HEK293 (cell line): ENCODE data around the gene MARK3.

ENCODE experiments used
- REST ChIP-seq: fragments of 450-650 bp; formaldehyde crosslinking; IDR thresholded peaks from 2 replicates; pipeline ENCODE4 v1.5.1; 2016; ENCODE audit warnings: missing biosample characterization, missing genetic modification characterization
- ZNF513 ChIP-seq: fragments of 450-650 bp; IDR thresholded peaks from 2 replicates; pipeline ENCODE4 v1.5.1; 2018; ENCODE audit warnings: missing biosample characterization, missing genetic modification characterization
- ZNF626 ChIP-seq: fragments of 450-650 bp; sonication (Bioruptor Pico); formaldehyde crosslinking; IDR thresholded peaks from 2 replicates; pipeline ENCODE4 v1.5.1; 2018; ENCODE audit warnings: missing biosample characterization, missing genetic modification characterization, inconsistent platforms
- TF ChIP-seq, protein P1 (sequence below): fragments of 450-650 bp; formaldehyde crosslinking; IDR thresholded peaks from 2 replicates; pipeline ENCODE4 v1.5.1; 2016; ENCODE audit warnings: missing biosample characterization, missing genetic modification characterization

DNA sequence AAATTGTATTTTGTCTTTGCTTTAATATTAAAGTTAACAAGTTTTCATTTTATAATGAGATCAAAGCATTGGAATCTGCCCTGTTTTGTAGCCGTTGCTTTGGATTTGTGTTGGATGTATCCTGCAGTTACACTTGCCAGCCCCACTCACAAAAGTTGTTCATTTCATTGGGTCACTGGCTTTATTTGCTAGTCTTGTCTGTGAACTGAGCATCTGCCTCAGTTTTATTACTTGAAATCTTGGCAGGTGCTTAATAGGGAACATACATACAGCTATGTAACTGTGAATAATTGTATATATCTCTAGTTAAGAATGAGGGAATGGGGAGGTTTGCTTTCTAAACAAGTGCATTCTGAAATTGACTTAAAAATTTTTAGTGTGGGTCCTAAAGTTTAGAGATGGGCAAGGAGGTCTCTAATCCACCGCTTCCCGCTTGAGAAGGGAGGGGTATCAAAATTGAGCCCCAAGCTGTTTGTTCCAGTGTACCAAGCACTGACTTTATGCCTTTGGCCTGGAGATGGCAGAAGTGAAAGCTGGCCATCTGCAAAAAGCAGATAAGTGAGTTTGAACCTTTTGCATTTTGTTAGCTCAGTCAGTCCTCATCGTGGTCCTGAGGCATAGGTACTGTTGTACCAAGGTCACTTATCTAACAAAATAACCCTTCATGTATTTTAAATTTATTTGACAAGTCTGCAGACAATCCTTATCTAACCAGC, 41.9 kb upstream of the MARK3 start:
- TF ChIP-seq, protein P1, sequence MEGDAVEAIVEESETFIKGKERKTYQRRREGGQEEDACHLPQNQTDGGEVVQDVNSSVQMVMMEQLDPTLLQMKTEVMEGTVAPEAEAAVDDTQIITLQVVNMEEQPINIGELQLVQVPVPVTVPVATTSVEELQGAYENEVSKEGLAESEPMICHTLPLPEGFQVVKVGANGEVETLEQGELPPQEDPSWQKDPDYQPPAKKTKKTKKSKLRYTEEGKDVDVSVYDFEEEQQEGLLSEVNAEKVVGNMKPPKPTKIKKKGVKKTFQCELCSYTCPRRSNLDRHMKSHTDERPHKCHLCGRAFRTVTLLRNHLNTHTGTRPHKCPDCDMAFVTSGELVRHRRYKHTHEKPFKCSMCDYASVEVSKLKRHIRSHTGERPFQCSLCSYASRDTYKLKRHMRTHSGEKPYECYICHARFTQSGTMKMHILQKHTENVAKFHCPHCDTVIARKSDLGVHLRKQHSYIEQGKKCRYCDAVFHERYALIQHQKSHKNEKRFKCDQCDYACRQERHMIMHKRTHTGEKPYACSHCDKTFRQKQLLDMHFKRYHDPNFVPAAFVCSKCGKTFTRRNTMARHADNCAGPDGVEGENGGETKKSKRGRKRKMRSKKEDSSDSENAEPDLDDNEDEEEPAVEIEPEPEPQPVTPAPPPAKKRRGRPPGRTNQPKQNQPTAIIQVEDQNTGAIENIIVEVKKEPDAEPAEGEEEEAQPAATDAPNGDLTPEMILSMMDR (tag by site-specific recombination): no peak
- TF ChIP-seq ZNF626 (tag by site-specific recombination): no peak
- no peak for TF ChIP-seq REST
- no peak for TF ChIP-seq ZNF513 (tag by site-specific recombination)
